Neural cell (in vitro differentiated cells): ENCODE results near the gene ADRM1. TPM values are rescaled to one million over a fixed set of nuclear protein-coding genes. Genes with fewer than 3 reads are reported as not detected.

Experiments
- H2AFZ ChIP-seq: fragments of 200-600, 300-800 bp; sonication (generic), shearing (Covaris generic); 2 replicates; pipeline ENCODE4 v1.6.0; 2014; ENCODE audit warnings: low read depth, mild to moderate bottlenecking, antibody characterized with exemption, low read length, moderate library complexity
- H3F3A ChIP-seq: fragments of 200-600 bp; shearing (Covaris generic); 2 replicates; pipeline ENCODE4 v1.6.1; 2016; ENCODE audit warnings: mild to moderate bottlenecking, moderate library complexity, mixed read lengths, antibody characterized with exemption, low read length; ENCODE audit not compliant: insufficient read depth, poor library complexity, severe bottlenecking
- H3K27ac ChIP-seq: fragments of 200-600, 300-800 bp; sonication (generic), shearing (Covaris generic); 2 replicates; pipeline ENCODE4 v1.5.1; 2014; ENCODE audit warnings: mild to moderate bottlenecking, low read length, moderate library complexity
- H3K27me3 ChIP-seq: fragments of 300-800, 200-600 bp; sonication (generic), shearing (Covaris generic); 2 replicates; pipeline ENCODE4 v1.6.0; 2014; ENCODE audit warnings: mild to moderate bottlenecking, low read depth, low read length, moderate library complexity; ENCODE audit not compliant: insufficient read depth
- H3K36me3 ChIP-seq: fragments of 300-800, 200-600 bp; sonication (generic), shearing (Covaris generic); 2 replicates; pipeline ENCODE4 v1.5.1; 2014; ENCODE audit warnings: mild to moderate bottlenecking, antibody characterized with exemption, low read length, moderate library complexity; ENCODE audit not compliant: insufficient read depth
- H3K4me2 ChIP-seq: fragments of 300-800, 200-600 bp; sonication (generic), shearing (Covaris generic); 2 replicates; pipeline ENCODE4 v1.6.0; 2014; ENCODE audit warnings: mild to moderate bottlenecking, low read length
- H3K4me3 ChIP-seq: fragments of 300-800, 200-600 bp; sonication (generic), shearing (Covaris generic); 2 replicates; pipeline ENCODE4 v1.5.1; 2014; ENCODE audit warnings: mild to moderate bottlenecking, low read length, moderate library complexity
- H3K79me2 ChIP-seq: fragments of 200-600 bp; shearing (Covaris generic); replicated peaks from 2 replicates; pipeline ENCODE4 v1.6.0; 2014; ENCODE audit warnings: mild to moderate bottlenecking, low read length, moderate library complexity; ENCODE audit not compliant: insufficient read depth
- H3K9ac ChIP-seq: fragments of 300-800, 200-600 bp; sonication (generic), shearing (Covaris generic); 2 replicates; pipeline ENCODE4 v1.6.1; 2016; ENCODE audit warnings: mild to moderate bottlenecking, low read length, mixed read lengths
- H3K9me2 ChIP-seq: fragments of 200-600 bp; shearing (Covaris generic); 2 replicates; pipeline ENCODE4 v1.6.1; 2016; ENCODE audit warnings: mild to moderate bottlenecking, low read length, mixed read lengths; ENCODE audit not compliant: insufficient read depth
- H3K9me3 ChIP-seq: fragments of 200-600, 300-800 bp; sonication (generic), shearing (Covaris generic); 2 replicates; pipeline ENCODE4 v1.6.1; 2016; ENCODE audit warnings: mild to moderate bottlenecking, mixed run types, low read length, moderate library complexity, mixed read lengths
- H4K20me1 ChIP-seq: fragments of 200-600 bp; shearing (Covaris generic); 2 replicates; pipeline ENCODE4 v1.6.1; 2016; ENCODE audit warnings: mild to moderate bottlenecking, mixed run types; ENCODE audit not compliant: insufficient read depth
- EP300 ChIP-seq: fragments of 450-650 bp; conservative IDR thresholded peaks from 2 replicates; pipeline ENCODE4 v1.6.1; 2014; ENCODE audit warnings: antibody characterized with exemption, mild to moderate bottlenecking, moderate library complexity; ENCODE audit not compliant: poor library complexity, severe bottlenecking
- EZH2 ChIP-seq: fragments of 200-600, 300-800 bp; shearing (Covaris generic), sonication (generic); IDR thresholded peaks from 2 replicates; pipeline ENCODE4 v1.6.1; 2014; ENCODE audit warnings: antibody characterized with exemption, low read length, borderline replicate concordance, mild to moderate bottlenecking; ENCODE audit not compliant: insufficient read depth, poor library complexity, severe bottlenecking
- MXI1 ChIP-seq: fragments of 450-650 bp; conservative IDR thresholded peaks from 2 replicates; pipeline ENCODE4 v1.6.1; 2014; ENCODE audit warnings: antibody characterized with exemption, mild to moderate bottlenecking; ENCODE audit not compliant: poor library complexity, severe bottlenecking
- POLR2AphosphoS5 ChIP-seq: IDR thresholded peaks from 2 replicates; pipeline ENCODE4 v1.6.1; 2012
- RAD21 ChIP-seq: fragments of 450-650 bp; conservative IDR thresholded peaks from 2 replicates; pipeline ENCODE4 v1.6.1; 2014; ENCODE audit warnings: antibody characterized with exemption, mild to moderate bottlenecking, moderate library complexity
- SMC3 ChIP-seq: fragments of 450-650 bp; conservative IDR thresholded peaks from 2 replicates; pipeline ENCODE4 v1.6.1; 2014; ENCODE audit warnings: antibody characterized with exemption, mild to moderate bottlenecking, moderate library complexity; ENCODE audit not compliant: poor library complexity
- TAF1 ChIP-seq: IDR thresholded peaks from 2 replicates; pipeline ENCODE4 v1.6.1; 2012; ENCODE audit warnings: low read depth
- polyA plus RNA-seq: library from polyadenylated mRNA; depleted of rRNA; stranded (reverse); fragments of >200 nt; gene quantifications from 2 replicates; pipeline ENCODE4 v1.2.3, GENCODE V29; 2014
- TF ChIP-seq, protein P1 (sequence below): IDR thresholded peaks from 2 replicates; pipeline ENCODE4 v1.6.1; 2012; ENCODE audit warnings: borderline replicate concordance
- TF ChIP-seq, protein P2 (sequence below): fragments of 450-650 bp; IDR thresholded peaks from 2 replicates; pipeline ENCODE4 v1.5.1; 2014; ENCODE audit warnings: antibody characterized with exemption, mild to moderate bottlenecking, moderate library complexity; ENCODE audit not compliant: poor library complexity, severe bottlenecking

Gene ADRM1
- polyA plus RNA-seq, 1 donor from 2014 or later = 111 TPM

DNA sequence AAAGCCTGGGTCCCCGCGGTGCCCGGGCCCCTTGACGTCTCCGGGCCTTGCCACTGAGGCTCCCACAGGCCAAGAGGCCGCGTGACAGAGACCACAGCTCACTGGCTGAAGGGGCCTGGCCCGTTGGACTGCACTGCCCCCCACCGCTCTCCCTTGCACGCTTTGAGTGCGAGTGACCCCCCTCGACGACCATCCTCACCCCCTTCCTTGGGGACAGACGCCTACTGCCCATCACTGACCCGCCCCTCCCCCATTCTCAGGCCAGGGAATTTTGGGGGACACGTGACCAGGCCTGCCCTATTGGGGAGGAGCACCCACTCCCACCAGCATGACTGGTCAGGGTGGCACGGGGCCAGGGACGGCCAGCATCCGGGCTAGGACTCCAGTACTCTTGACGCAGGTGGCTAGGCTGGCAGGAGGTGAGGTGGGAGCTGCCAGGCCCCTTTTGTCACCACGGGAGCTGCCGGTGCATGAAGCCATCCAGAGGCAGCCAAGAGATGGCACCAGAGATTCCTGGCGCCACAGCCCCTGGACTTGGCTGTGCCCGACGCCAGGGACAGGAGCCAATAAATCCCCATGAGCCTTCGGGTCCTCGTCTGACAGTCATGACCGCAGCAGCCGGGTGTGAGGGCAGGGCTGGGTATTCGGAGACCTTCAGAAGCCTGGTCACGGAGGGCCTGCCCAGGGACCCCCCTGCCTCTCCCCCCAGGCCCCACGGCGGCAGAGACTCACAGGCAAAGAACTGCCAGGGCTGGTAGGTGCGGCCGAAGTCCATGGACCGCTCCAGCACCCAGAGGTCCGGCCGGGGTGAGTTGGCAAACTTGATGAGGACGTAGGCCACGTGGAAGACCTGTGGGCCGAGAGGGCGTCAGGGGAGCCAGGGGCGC lies 49.8 kb downstream of the ADRM1 start:
- Histone ChIP-seq H3K27ac (no peak overlapping the region), H3K9ac (no peak overlapping the region), H3K79me2 (no peaks in the 10 kb centered on the region), H3K9me2 (no peaks in the 10 kb centered on the region), H2AFZ (no peak overlapping the region), H3K4me3 (no peak overlapping the region), H4K20me1 (no peaks in the 10 kb centered on the region), H3K27me3 (no peaks in the 10 kb centered on the region), H3K9me3 (no peaks in the 10 kb centered on the region), H3F3A (no peaks in the 10 kb centered on the region), H3K4me2 (no peak overlapping the region), H3K36me3 (no peaks in the 10 kb centered on the region)
- no peak for TF ChIP-seq RAD21
- no peak for TF ChIP-seq EZH2
- TF ChIP-seq, protein P1, sequence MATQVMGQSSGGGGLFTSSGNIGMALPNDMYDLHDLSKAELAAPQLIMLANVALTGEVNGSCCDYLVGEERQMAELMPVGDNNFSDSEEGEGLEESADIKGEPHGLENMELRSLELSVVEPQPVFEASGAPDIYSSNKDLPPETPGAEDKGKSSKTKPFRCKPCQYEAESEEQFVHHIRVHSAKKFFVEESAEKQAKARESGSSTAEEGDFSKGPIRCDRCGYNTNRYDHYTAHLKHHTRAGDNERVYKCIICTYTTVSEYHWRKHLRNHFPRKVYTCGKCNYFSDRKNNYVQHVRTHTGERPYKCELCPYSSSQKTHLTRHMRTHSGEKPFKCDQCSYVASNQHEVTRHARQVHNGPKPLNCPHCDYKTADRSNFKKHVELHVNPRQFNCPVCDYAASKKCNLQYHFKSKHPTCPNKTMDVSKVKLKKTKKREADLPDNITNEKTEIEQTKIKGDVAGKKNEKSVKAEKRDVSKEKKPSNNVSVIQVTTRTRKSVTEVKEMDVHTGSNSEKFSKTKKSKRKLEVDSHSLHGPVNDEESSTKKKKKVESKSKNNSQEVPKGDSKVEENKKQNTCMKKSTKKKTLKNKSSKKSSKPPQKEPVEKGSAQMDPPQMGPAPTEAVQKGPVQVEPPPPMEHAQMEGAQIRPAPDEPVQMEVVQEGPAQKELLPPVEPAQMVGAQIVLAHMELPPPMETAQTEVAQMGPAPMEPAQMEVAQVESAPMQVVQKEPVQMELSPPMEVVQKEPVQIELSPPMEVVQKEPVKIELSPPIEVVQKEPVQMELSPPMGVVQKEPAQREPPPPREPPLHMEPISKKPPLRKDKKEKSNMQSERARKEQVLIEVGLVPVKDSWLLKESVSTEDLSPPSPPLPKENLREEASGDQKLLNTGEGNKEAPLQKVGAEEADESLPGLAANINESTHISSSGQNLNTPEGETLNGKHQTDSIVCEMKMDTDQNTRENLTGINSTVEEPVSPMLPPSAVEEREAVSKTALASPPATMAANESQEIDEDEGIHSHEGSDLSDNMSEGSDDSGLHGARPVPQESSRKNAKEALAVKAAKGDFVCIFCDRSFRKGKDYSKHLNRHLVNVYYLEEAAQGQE = no peak
- TF ChIP-seq MXI1 = no peak
- no peak for TF ChIP-seq TAF1
- no peak for TF ChIP-seq EP300
- TF ChIP-seq, protein P2, sequence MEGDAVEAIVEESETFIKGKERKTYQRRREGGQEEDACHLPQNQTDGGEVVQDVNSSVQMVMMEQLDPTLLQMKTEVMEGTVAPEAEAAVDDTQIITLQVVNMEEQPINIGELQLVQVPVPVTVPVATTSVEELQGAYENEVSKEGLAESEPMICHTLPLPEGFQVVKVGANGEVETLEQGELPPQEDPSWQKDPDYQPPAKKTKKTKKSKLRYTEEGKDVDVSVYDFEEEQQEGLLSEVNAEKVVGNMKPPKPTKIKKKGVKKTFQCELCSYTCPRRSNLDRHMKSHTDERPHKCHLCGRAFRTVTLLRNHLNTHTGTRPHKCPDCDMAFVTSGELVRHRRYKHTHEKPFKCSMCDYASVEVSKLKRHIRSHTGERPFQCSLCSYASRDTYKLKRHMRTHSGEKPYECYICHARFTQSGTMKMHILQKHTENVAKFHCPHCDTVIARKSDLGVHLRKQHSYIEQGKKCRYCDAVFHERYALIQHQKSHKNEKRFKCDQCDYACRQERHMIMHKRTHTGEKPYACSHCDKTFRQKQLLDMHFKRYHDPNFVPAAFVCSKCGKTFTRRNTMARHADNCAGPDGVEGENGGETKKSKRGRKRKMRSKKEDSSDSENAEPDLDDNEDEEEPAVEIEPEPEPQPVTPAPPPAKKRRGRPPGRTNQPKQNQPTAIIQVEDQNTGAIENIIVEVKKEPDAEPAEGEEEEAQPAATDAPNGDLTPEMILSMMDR = no peak
- no peak for TF ChIP-seq SMC3
- no peak for TF ChIP-seq POLR2AphosphoS5

DNA sequence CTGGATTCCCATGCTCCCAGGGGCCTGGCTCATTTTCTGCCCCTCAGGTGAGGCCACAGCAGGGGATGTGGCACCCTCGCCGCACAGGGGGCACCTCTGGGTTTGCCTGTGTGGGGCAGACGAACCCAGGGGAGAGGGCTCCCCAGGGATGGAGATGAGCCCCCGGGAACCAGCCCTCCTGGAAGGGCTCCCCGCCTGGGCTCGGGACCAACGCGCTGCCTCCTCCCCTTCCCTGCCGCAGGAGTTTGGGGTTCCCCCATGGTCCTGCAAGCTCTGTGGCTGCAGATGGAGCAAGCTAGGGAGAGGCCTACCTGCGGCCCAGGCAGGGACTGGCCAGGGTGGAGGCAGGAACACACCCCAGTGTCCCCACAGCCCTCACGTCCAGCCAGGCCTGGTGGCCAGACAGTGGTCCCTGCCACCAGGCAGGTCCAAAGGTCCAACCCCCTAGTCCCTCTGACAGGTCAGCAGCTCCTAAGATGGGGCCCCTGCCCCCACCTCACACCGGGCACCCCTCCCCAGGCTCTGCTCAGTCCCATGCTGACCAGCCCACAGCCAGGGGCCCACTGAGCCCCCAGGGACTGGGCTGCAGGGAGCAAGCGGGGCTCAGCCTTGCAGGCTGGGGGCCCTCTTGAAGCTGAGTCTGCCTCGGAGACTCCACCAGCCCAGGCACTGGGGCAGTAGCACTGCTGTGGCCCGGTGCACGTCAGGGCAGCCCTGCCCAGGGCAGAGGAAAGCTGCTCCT lies 50.7 kb downstream of the ADRM1 start:
- Histone ChIP-seq H3K79me2 (no peaks in the 10 kb centered on the region), H3K27ac (no peak overlapping the region), H2AFZ (no peak overlapping the region)

More for the DNA sequence above, 50.7 kb downstream of the ADRM1 start:
- Histone ChIP-seq H3K4me3 (no peak overlapping the region), H3K4me2 (no peak overlapping the region), H3K9me3 (no peaks in the 10 kb centered on the region), H3K36me3 (no peaks in the 10 kb centered on the region), H3K9ac (no peak overlapping the region), H4K20me1 (no peaks in the 10 kb centered on the region), H3K9me2 (no peaks in the 10 kb centered on the region), H3F3A (no peaks in the 10 kb centered on the region), H3K27me3 (no peaks in the 10 kb centered on the region)
- TF ChIP-seq RAD21 (no peak), EZH2 (no peak)
- TF ChIP-seq, protein P1 = no peak
- TF ChIP-seq, protein P2 = no peak
